HEK293T (cell line): ENCODE results near the gene PRDM13.

Source experiments
- ARNT ChIP-seq: fragments of 450-650 bp; IDR thresholded peaks from 2 replicates; pipeline ENCODE4 v1.6.1; 2017; ENCODE audit warnings: mild to moderate bottlenecking
- BHLHE40 ChIP-seq: fragments of 450-650 bp; IDR thresholded peaks from 2 replicates; pipeline ENCODE4 v1.6.1; 2016; ENCODE audit warnings: mild to moderate bottlenecking, moderate library complexity, borderline replicate concordance
- FOXA1 ChIP-seq: fragments of 450-650 bp; IDR thresholded peaks from 2 replicates; pipeline ENCODE4 v1.6.1; 2016; ENCODE audit warnings: mild to moderate bottlenecking
- L3MBTL2 ChIP-seq: fragments of 450-650 bp; conservative IDR thresholded peaks from 2 replicates; pipeline ENCODE4 v1.6.1; 2016; ENCODE audit warnings: mild to moderate bottlenecking
- SP1 ChIP-seq: fragments of 450-650 bp; IDR thresholded peaks from 2 replicates; pipeline ENCODE4 v1.6.1; 2017
- SUZ12 ChIP-seq: fragments of 450-650 bp; IDR thresholded peaks from 2 replicates; pipeline ENCODE4 v1.6.1; 2016; ENCODE audit warnings: mild to moderate bottlenecking
- TARDBP ChIP-seq: fragments of 450-650 bp; IDR thresholded peaks from 2 replicates; pipeline ENCODE4 v1.6.1; 2016
- ZNF384 ChIP-seq: fragments of 450-650 bp; IDR thresholded peaks from 2 replicates; pipeline ENCODE4 v1.6.1; 2016

GRCh38 chr6:99641270-99641669, 34.6 kb downstream of the PRDM13 start:
- no peak for TF ChIP-seq SP1
- TF ChIP-seq L3MBTL2: no peak
- no peak for TF ChIP-seq BHLHE40
- TF ChIP-seq ARNT: no peak
- TF ChIP-seq SUZ12: no peak
- TF ChIP-seq ZNF384: no peak
- no peak for TF ChIP-seq FOXA1
- TF ChIP-seq TARDBP: no peak
